Astrocyte (in vitro differentiated cells and primary cell): ENCODE data around the gene TMBIM1. TPM values are rescaled to one million over a fixed set of nuclear protein-coding genes. Genes with fewer than 3 reads are reported as not detected.

Experiments used
- DNase-seq: peaks from one replicate; pipeline ENCODE4 v3.0.0-alpha.2; 2010; ENCODE audit warnings: low read depth
- FAIRE-seq: peaks from 2 replicates; lab custom pipeline; 2011; peaks lifted over from hg19 to GRCh38; lab: Jason Lieb, UNC
- H2AFZ ChIP-seq: 2 replicates; pipeline ENCODE4 v1.6.0; 2012; ENCODE audit warnings: low read depth, low read length, inconsistent platforms
- H3K27ac ChIP-seq: 2 replicates; pipeline ENCODE4 v1.5.1; 2011; ENCODE audit warnings: low read depth, low read length, inconsistent platforms
- H3K27me3 ChIP-seq: 2 replicates; pipeline ENCODE4 v1.6.0; 2011; ENCODE audit warnings: low read length, inconsistent platforms; ENCODE audit not compliant: insufficient read depth
- H3K36me3 ChIP-seq: 2 replicates; pipeline ENCODE4 v1.5.1; 2011; ENCODE audit warnings: low read length, inconsistent platforms; ENCODE audit not compliant: insufficient read depth
- H3K4me1 ChIP-seq: 2 replicates; pipeline ENCODE4 v1.5.1; 2011; ENCODE audit warnings: low read length, inconsistent platforms; ENCODE audit not compliant: insufficient read depth
- H3K4me2 ChIP-seq: 2 replicates; pipeline ENCODE4 v1.6.0; 2012; ENCODE audit warnings: low read length, inconsistent platforms
- H3K4me3 ChIP-seq: 2 replicates; pipeline ENCODE4 v1.5.1; 2011; ENCODE audit warnings: low read depth, mild to moderate bottlenecking, low read length, inconsistent platforms; ENCODE audit not compliant: insufficient read depth
- H3K79me2 ChIP-seq: 2 replicates; pipeline ENCODE4 v1.6.0; 2012; ENCODE audit warnings: mild to moderate bottlenecking, low read length, inconsistent platforms; ENCODE audit not compliant: insufficient read depth
- H3K9ac ChIP-seq: 2 replicates; pipeline ENCODE4 v1.6.0; 2012; ENCODE audit warnings: mild to moderate bottlenecking, low read length, inconsistent platforms
- H3K9me3 ChIP-seq: 2 replicates; pipeline ENCODE4 v1.5.1; 2012; ENCODE audit warnings: low read depth, mild to moderate bottlenecking, low read length, inconsistent platforms; ENCODE audit not compliant: insufficient read depth
- H4K20me1 ChIP-seq: 2 replicates; pipeline ENCODE4 v1.6.0; 2012; ENCODE audit warnings: low read length, inconsistent platforms; ENCODE audit not compliant: insufficient read depth
- H3K27ac Mint-ChIP-seq: one replicate; pipeline ENCODE4 v1.8.0; 2021; ENCODE audit warnings: mild to moderate bottlenecking, mixed read lengths; ENCODE audit not compliant: unreplicated experiment
- H3K27me3 Mint-ChIP-seq: one replicate; pipeline ENCODE4 v1.8.0; 2021; ENCODE audit warnings: low read depth, mixed read lengths; ENCODE audit not compliant: unreplicated experiment
- H3K36me3 Mint-ChIP-seq: one replicate; pipeline ENCODE4 v1.8.0; 2021; ENCODE audit warnings: low read depth, mixed read lengths; ENCODE audit not compliant: unreplicated experiment
- H3K4me1 Mint-ChIP-seq: one replicate; pipeline ENCODE4 v1.8.0; 2021; ENCODE audit warnings: low read depth, mixed read lengths; ENCODE audit not compliant: unreplicated experiment
- H3K4me3 Mint-ChIP-seq: one replicate; pipeline ENCODE4 v1.8.0; 2021; ENCODE audit warnings: mild to moderate bottlenecking, moderate library complexity, mixed read lengths; ENCODE audit not compliant: unreplicated experiment
- H3K9me3 Mint-ChIP-seq: one replicate; pipeline ENCODE4 v1.8.0; 2021; ENCODE audit warnings: mild to moderate bottlenecking, mixed read lengths; ENCODE audit not compliant: unreplicated experiment
- CTCF ChIP-seq: IDR thresholded peaks from 2 replicates; pipeline ENCODE4 v1.5.1; 2011; ENCODE audit warnings: low read depth, mild to moderate bottlenecking, inconsistent platforms, low read length, moderate library complexity; ENCODE audit not compliant: insufficient read depth
- EZH2 ChIP-seq: IDR thresholded peaks from 2 replicates; pipeline ENCODE4 v1.6.1; 2012; ENCODE audit warnings: mild to moderate bottlenecking, low read length, inconsistent platforms; ENCODE audit not compliant: insufficient read depth
- total RNA-seq: library from RNA; stranded (reverse); gene quantifications from 2 replicates; pipeline ENCODE4 v1.2.1, GENCODE V29; 2021

The TMBIM1 gene
- total RNA-seq, 1 donor from 2014 or later: 37.2 TPM

GRCh38 chr2:218264773-218265561, 27.3 kb downstream of the TMBIM1 start:
- H3K9me3 ChIP-seq: no peaks in the 10 kb centered on the region
- H3K79me2 ChIP-seq: peaks cover 19% of the 10 kb centered on the region
- no peak overlapping the region for H2AFZ ChIP-seq
- no peaks in the 10 kb centered on the region for H3K27me3 ChIP-seq
- H4K20me1 ChIP-seq: peaks cover 43% of the 10 kb centered on the region
- no peak overlapping the region for H3K27ac ChIP-seq
- Mint-ChIP-seq H3K4me1 (peaks cover 21% of the 10 kb centered on the region), H3K27ac (peak overlapping the region; percentile 34), H3K27me3 (no peaks in the 10 kb centered on the region), H3K4me3 (no peak overlapping the region), H3K9me3 (no peaks in the 10 kb centered on the region), H3K36me3 (peaks cover 24% of the 10 kb centered on the region)
- DNase-seq (no peak), FAIRE-seq (no peak)
- H3K4me1 ChIP-seq: peaks cover 4% of the 10 kb centered on the region
- no peak overlapping the region for H3K9ac ChIP-seq
- TF ChIP-seq CTCF: no peak
- no peak for TF ChIP-seq EZH2
- H3K4me3 ChIP-seq: no peak overlapping the region
- H3K4me2 ChIP-seq: no peak overlapping the region
- H3K36me3 ChIP-seq: peaks cover 21% of the 10 kb centered on the region

- Mint-ChIP-seq H3K9me3 (no peaks in the 10 kb centered on the region), H3K4me3 (peak overlapping the region; percentile 9), H3K27ac (peak overlapping the region; percentile 55), H3K27me3 (no peaks in the 10 kb centered on the region), H3K36me3 (peaks cover 21% of the 10 kb centered on the region), H3K4me1 (peaks cover 26% of the 10 kb centered on the region)
- no peak for TF ChIP-seq EZH2
- no peak for TF ChIP-seq CTCF
- no peak for DNase-seq
- peaks cover 36% of the 10 kb centered on the region for H4K20me1 ChIP-seq
- H3K36me3 ChIP-seq: peaks cover 21% of the 10 kb centered on the region
- peaks cover 7% of the 10 kb centered on the region for H3K4me1 ChIP-seq
- H3K9ac ChIP-seq: no peak overlapping the region
- H3K79me2 ChIP-seq: peaks cover 10% of the 10 kb centered on the region
- H2AFZ ChIP-seq: no peak overlapping the region
- H3K9me3 ChIP-seq: no peaks in the 10 kb centered on the region
- no peak overlapping the region for H3K4me3 ChIP-seq
- H3K4me2 ChIP-seq: no peak overlapping the region
- H3K27me3 ChIP-seq: no peaks in the 10 kb centered on the region
- no peak for FAIRE-seq
- H3K27ac ChIP-seq: no peak overlapping the region
These were observed 28.3 kb downstream of the TMBIM1 start for GRCh38 chr2:218263817-218264641.
